RKO (cell line): ENCODE data around the gene IL4.
"Not testable (repeated sequence)": the region's sequence is repeated elsewhere in the genome, so short reads cannot be mapped to it uniquely, and the experiment has no call there.

Experiments
- DNase-seq: peaks from one replicate; pipeline ENCODE4 v3.0.0-alpha.2; 2016; ENCODE audit warnings: low spot score

IL4 gene

GRCh38 chr5:132673939-132674630 lies at the start of gene IL4:
IL4 (plus strand) TSS chr5:132673989; CDS start chr5:132674051, 62 bp downstream.
- DNase-seq: no peak

GRCh38 chr5:132627470-132627869 lies 46.3 kb upstream of the IL4 start:
- no peak for DNase-seq

- DNase-seq: no peak
Observed at GRCh38 chr5:132628814-132629213, 45.0 kb upstream of the IL4 start.

DNA sequence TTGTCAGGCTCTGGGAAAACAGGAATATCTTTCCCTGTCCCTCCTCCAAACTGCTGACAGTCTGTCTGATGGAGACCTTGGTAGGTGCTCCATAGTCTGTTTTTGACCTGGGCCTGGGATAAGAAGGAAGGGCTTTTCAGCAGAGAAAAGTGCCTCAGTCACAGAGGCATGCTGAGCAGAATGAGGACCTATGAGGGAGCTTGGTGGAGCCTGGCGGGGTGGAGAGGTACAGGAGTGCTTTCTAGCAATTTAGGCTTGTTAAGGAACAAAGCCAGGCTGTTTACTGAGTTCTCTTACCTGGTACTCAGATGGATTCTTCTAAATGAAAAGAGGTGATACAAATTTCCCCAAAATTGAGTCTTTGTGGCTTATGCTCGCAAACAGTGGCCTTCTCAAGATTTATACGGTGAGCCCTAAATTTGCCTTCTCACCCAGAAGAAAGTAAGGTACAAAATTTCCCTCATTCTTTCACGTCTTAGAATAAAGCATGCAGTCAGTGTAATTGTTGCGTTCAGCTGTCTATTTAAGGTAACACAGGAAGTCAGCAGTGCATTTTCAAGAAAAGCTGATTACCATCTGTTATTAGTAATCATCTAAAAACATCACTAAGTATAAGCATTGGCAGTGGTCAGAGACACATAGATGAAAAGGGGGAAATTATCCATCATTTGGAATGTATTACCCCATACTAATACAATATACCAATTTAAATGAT lies 44.4 kb upstream of the IL4 start:
- DNase-seq: no peak

DNA sequence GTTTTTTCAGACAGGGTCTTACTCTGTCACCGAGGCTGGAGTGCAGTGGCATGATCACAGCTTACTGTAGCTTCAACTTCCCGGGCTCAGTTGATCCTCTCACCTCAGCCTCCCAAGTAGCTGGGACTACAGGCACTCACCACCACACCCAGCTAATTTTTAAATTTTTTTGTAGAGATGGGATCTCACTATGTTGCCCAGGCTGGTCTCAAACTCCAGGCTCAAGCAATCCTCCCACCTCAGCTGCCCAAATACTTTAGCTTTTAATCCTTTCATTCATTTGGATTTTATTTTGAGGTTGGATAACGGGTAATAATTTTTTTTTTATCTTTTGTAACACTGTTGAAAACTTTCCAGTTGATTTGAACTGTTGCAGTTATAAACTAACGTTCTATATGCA lies 40.2 kb upstream of the IL4 start:
- DNase-seq: not testable (repeated sequence)

DNA sequence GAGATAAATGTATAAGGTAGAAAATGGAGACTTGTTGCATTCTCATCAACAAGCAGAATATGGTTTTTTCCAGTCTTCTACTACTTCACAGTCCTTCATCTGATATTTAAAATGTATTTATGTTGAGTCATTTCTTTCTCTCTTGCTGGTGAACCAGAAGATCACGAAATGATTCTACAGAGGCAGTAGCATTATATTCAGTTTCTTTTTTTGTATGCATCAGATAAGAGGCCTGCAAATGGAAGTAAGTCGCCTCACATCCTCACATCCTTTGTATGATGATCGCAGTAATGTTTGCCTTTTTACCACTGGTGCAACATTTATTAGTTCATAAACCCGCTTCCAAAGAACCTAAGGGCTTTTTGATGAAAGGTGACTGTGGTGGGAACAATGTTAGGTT lies 37.9 kb upstream of the IL4 start:
- no peak for DNase-seq

DNA sequence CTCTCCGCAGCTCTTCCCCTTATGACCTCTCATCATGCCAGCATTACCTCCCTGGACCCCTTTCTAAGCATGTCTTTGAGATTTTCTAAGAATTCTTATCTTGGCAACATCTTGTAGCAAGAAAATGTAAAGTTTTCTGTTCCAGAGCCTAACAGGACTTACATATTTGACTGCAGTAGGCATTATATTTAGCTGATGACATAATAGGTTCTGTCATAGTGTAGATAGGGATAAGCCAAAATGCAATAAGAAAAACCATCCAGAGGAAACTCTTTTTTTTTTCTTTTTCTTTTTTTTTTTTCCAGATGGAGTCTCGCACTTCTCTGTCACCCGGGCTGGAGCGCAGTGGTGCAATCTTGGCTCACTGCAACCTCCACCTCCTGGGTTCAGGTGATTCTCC lies 36.5 kb upstream of the IL4 start:
- no peak for DNase-seq

DNA sequence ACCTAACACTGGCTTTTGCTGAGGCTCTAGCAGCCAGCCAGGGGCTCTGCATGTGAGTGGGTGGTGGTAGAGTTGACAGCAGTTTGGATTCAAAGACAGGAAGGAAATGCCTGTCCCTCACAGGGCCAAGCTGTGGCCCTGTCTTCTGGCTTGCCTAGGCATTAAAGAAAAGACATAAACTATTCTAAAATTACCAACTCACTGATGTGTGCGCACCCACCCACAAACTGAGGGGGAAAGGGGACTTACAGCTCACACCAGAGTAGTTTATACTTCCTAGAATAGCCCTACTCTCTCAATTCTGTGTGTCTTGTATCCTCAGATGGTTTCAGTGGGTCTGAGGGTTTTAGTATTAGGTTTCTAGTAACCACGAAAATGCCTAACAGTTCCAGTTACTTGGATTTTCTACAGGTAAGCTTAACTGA lies 34.1 kb upstream of the IL4 start:
- no peak for DNase-seq

- DNase-seq: no peak
Observed at GRCh38 chr5:132640613-132641012, 33.2 kb upstream of the IL4 start.

GRCh38 chr5:132641241-132641723 lies 32.5 kb upstream of the IL4 start:
- peak; percentile 15 for DNase-seq

DNA sequence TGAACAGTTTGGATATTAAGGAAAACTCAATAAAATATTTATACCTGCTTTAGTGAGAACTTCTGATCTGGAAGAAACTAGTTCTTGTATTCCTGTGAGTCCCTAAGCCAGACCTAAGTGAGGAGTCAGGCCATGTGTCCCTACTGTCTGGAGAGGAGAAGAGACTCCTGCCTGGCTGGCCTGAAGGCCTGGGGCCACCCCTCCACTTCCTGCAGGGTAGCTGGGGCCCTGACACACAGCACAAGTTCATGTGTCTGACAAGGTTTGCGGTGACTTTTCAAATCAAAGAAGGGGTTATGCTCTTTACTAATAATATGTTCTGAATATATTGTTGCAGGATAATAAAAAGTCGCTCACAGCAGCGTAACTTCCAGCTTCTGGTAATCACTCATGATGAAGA lies 31.9 kb upstream of the IL4 start:
- DNase-seq: no peak

- no peak for DNase-seq
Observed at GRCh38 chr5:132644177-132644576, 29.6 kb upstream of the IL4 start.

GRCh38 chr5:132646583-132647266 lies 27.1 kb upstream of the IL4 start:
- DNase-seq: no peak

DNA sequence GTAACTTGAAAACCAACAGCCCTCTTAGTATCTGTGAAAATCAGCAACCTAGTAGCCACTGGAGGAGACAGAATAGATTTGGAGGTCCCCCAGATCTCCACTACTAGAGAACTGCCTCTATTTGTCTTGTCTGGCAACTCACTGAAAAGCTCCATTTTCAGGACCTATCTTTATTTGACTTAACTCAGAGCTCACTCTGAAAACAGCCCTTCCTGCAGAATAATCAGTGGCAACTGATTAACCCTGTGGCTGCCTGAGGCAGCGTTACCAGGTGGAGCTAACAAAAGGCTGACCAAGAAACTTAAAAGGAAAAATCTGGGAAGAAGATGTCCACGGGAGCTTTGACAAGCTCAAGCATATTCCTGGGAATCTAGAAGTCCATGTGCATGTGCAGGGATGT lies 26.3 kb upstream of the IL4 start:
- no peak for DNase-seq

- no peak for DNase-seq
Observed at GRCh38 chr5:132648355-132648754, 25.4 kb upstream of the IL4 start.

- DNase-seq: no peak
Observed at GRCh38 chr5:132651838-132652469, 21.8 kb upstream of the IL4 start.

- no peak for DNase-seq
Observed at GRCh38 chr5:132653716-132654115, 20.1 kb upstream of the IL4 start.

GRCh38 chr5:132655821-132656773 lies 17.7 kb upstream of the IL4 start:
- DNase-seq: no peak

- DNase-seq: no peak
Observed at GRCh38 chr5:132656774-132657355, 16.9 kb upstream of the IL4 start.

GRCh38 chr5:132657676-132658380 lies 16.0 kb upstream of the IL4 start, which contains the start of gene IL13:
IL13 (plus strand) TSS chr5:132658173; CDS start chr5:132658187, 14 bp downstream.
- DNase-seq: no peak
